GM12878 (cell line): Measurements from ENCODE around the gene GUCY1A2.

Experiments used
- BRCA1 ChIP-seq: IDR thresholded peaks from 2 replicates; pipeline ENCODE4 v1.6.1; 2011; ENCODE audit warnings: low read depth, low read length, improper control_type of control experiment
- CHD2 ChIP-seq: IDR thresholded peaks from 2 replicates; pipeline ENCODE4 v1.6.1; 2011; ENCODE audit warnings: low read depth, low read length, improper control_type of control experiment, borderline replicate concordance
- CTCF ChIP-seq, 3 experiments: IDR thresholded peaks in 2 of 3; conservative IDR thresholded peaks in 1 of 3; 2 replicates each; pipeline ENCODE4 v1.5.1; 2011; ENCODE audit warnings: low read depth in 3 of 3, low read length in 3 of 3, mild to moderate bottlenecking in 3 of 3, control low read depth in 2 of 3, moderate library complexity in 2 of 3, inconsistent platforms in 1 of 3, mixed read lengths in 1 of 3; ENCODE audit not compliant: control insufficient read depth in 2 of 3, insufficient read depth in 1 of 3; ENCODE audit errors: extremely low read depth in 1 of 3
- FOS ChIP-seq: IDR thresholded peaks from 3 replicates; pipeline ENCODE4 v1.6.1; 2011; ENCODE audit warnings: borderline replicate concordance; ENCODE audit not compliant: insufficient read length; ENCODE audit errors: extremely low read depth
- POLR2AphosphoS5 ChIP-seq: IDR thresholded peaks from 2 replicates; pipeline ENCODE4 v1.6.1; 2011; ENCODE audit warnings: mild to moderate bottlenecking, low read length, inconsistent platforms
- RB1 ChIP-seq: fragments of 450-650 bp; formaldehyde crosslinking; IDR thresholded peaks from 2 replicates; pipeline ENCODE4 v1.6.1; 2017; ENCODE audit warnings: mild to moderate bottlenecking, borderline replicate concordance
- RELA ChIP-seq: fragments of 450-650 bp; IDR thresholded peaks from 2 replicates; pipeline ENCODE4 v1.8.0; 2014; ENCODE audit warnings: borderline replicate concordance; ENCODE audit not compliant: partially characterized antibody
- RFX5 ChIP-seq: IDR thresholded peaks from 2 replicates; pipeline ENCODE4 v1.6.1; 2011; ENCODE audit warnings: low read depth, low read length, improper control_type of control experiment
- SP1 ChIP-seq: IDR thresholded peaks from one replicate; pipeline ENCODE4 v1.6.1; 2011; ENCODE audit warnings: low read depth, low read length
- SUZ12 ChIP-seq: fragments of 200-600 bp; sonication (generic); IDR thresholded peaks from one replicate; pipeline ENCODE4 v1.6.1; 2018; ENCODE audit warnings: antibody characterized with exemption, mild to moderate bottlenecking; ENCODE audit not compliant: unreplicated experiment
- USF1 ChIP-seq: IDR thresholded peaks from 2 replicates; pipeline ENCODE4 v1.6.1; 2011; ENCODE audit warnings: borderline replicate concordance, low read depth, mild to moderate bottlenecking, moderate library complexity, mixed read lengths, low read length; ENCODE audit not compliant: insufficient read depth; ENCODE audit errors: extremely low read length
- ZNF274 ChIP-seq: IDR thresholded peaks from one replicate; pipeline ENCODE4 v1.8.0; 2011; ENCODE audit not compliant: insufficient read length, insufficient read depth

GRCh38 chr11:106714199-106714598 lies 304.1 kb downstream of the GUCY1A2 start:
- TF ChIP-seq SUZ12 (no peak), CTCF (IDR thresholded peaks at IDR 0.05 in 2 of 3, conservative IDR thresholded peaks at IDR 0.05 in 1 of 3; ENCODE audit: control insufficient read depth in 2 of 3, extremely low read depth in 1 of 3, insufficient read depth in 1 of 3, low read depth in 3 of 3, low read length in 3 of 3) (no peak), USF1 (no peak), ZNF274 (no peak), SP1 (no peak), BRCA1 (no peak), RFX5 (no peak), RB1 (no peak), RELA (no peak), CHD2 (no peak), POLR2AphosphoS5 (no peak), FOS (no peak)
